PFSK-1 (cell line): ENCODE measurements around the gene PDZD7.

Experiments used
- FOXP2 ChIP-seq: optimal IDR thresholded peaks from 2 replicates; pipeline ENCODE3; 2011; ENCODE audit warnings: borderline replicate concordance, control low read depth, inconsistent platforms; ENCODE audit not compliant: insufficient read depth; ENCODE audit errors: extremely low read length, extremely low read depth
- POLR2AphosphoS5 ChIP-seq: IDR thresholded peaks from 2 replicates; pipeline ENCODE4 v1.6.1; 2012; ENCODE audit warnings: low read depth, mild to moderate bottlenecking, control low read depth, low read length, moderate library complexity
- REST ChIP-seq, 2 experiments: IDR thresholded peaks; 2 replicates each; pipeline versions ENCODE4 v1.6.1 to v1.8.0; 2011 to 2012; ENCODE audit warnings: low read depth in 2 of 2, low read length in 2 of 2, control low read depth in 1 of 2, inconsistent platforms in 1 of 2, mild to moderate bottlenecking in 1 of 2, moderate library complexity in 1 of 2; ENCODE audit not compliant: insufficient read depth in 1 of 2
- SIN3A ChIP-seq: IDR thresholded peaks from 2 replicates; pipeline ENCODE4 v1.6.1; 2012; ENCODE audit warnings: mild to moderate bottlenecking, low read length, moderate library complexity, borderline replicate concordance; ENCODE audit not compliant: insufficient read depth
- TAF1 ChIP-seq: IDR thresholded peaks from 2 replicates; pipeline ENCODE4 v1.6.1; 2012; ENCODE audit warnings: low read length, control low read depth, borderline replicate concordance; ENCODE audit not compliant: insufficient read depth

PDZD7 gene

GRCh38 chr10:100985336-100985735 is 45.6 kb downstream of the PDZD7 start:
- TF ChIP-seq FOXP2: no peak
- TF ChIP-seq TAF1: no peak
- no peak for TF ChIP-seq REST (IDR thresholded peaks at IDR 0.05; ENCODE audit: insufficient read depth in 1 of 2, low read depth in 2 of 2, low read length in 2 of 2)
- TF ChIP-seq SIN3A: no peak
- TF ChIP-seq POLR2AphosphoS5: no peak

- TF ChIP-seq TAF1 (no peak), SIN3A (no peak), REST (IDR thresholded peaks at IDR 0.05; ENCODE audit: insufficient read depth in 1 of 2, low read depth in 2 of 2, low read length in 2 of 2) (no peak), FOXP2 (no peak), POLR2AphosphoS5 (no peak)
These were observed 46.2 kb downstream of the PDZD7 start for GRCh38 chr10:100984672-100985177.

- TF ChIP-seq TAF1 (no peak), REST (IDR thresholded peaks at IDR 0.05; ENCODE audit: insufficient read depth in 1 of 2, low read depth in 2 of 2, low read length in 2 of 2) (no peak), SIN3A (no peak), POLR2AphosphoS5 (no peak), FOXP2 (no peak)
These were observed 46.9 kb downstream of the PDZD7 start for GRCh38 chr10:100983868-100984671.

GRCh38 chr10:100982916-100983830 is 47.8 kb downstream of the PDZD7 start:
- TF ChIP-seq FOXP2 (no peak), REST (IDR thresholded peaks at IDR 0.05; ENCODE audit: insufficient read depth in 1 of 2, low read depth in 2 of 2, low read length in 2 of 2) (no peak), POLR2AphosphoS5 (no peak), SIN3A (no peak), TAF1 (no peak)
